ENCODE measurements around the gene EGFL6.

The EGFL6 gene

DNA sequence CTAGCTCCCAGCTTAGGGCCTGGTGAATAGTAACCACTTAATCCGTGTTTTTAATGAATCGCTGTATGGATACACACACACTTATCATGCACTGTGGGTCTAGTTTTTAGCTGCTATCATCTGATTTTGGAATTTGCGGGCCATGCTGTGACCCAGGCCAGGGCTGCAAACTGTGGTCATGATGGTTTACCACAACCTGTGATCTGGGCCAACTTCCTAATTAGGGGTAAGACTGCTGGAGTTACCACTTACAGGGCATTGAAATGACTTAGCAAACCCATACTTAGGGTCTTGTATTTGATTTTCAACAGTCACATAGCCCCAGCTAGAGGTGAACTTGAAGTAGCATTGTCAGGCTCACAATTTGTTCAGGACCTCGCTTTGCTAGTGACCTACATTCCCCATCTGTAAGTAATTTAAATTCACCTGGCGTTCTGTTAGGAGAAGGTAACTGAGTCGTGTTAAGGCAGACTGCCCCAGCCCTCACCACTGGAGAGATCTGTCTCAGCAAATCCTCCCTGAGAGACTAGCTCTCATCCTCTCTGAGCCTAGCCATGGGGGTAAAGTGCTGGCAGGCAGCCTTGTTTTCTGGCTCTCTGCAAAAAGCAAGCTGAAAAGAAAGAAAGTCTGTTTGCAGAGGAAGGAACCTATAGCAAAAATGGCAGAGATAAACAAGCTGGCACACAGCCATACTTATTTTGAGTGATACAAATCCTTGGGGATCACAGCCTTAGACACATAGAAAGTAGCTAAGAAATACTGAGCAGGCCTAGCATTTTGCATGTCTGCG lies 33.8 kb upstream of the EGFL6 start:
- H3K27ac ChIP-seq (ENCODE audit: low read depth, low read length): no peak overlapping the region
- H2AK5ac ChIP-seq (ENCODE audit: low read length): no peak overlapping the region
- H3K4ac ChIP-seq (ENCODE audit: low read depth, low read length): no peak overlapping the region
- no peaks in the 10 kb centered on the region for H3K4me1 ChIP-seq (ENCODE audit: control insufficient read depth, low read depth, low read length)
- H3K27me3 ChIP-seq (ENCODE audit: insufficient read depth, low read length, poor library complexity): no peaks in the 10 kb centered on the region
- H3K23ac ChIP-seq (ENCODE audit: low read length): no peak overlapping the region
- no CpG with 5 or more reads among the region's 7 CpGs for WGBS (ENCODE audit: extremely low coverage, insufficient coverage, low lambda C conversion rate)
- H2BK15ac ChIP-seq (replicated peaks; ENCODE audit: low read depth): no peak overlapping the region
- no peak overlapping the region for H2BK120ac ChIP-seq (ENCODE audit: low read depth, low read length)
- H2BK5ac ChIP-seq (ENCODE audit: low read length): no peak overlapping the region
- H3K9ac ChIP-seq (ENCODE audit: low read length): no peak overlapping the region
- no peak overlapping the region for H3K4me3 ChIP-seq (ENCODE audit: low read length)
- H3K18ac ChIP-seq (ENCODE audit: low read length): no peak overlapping the region
- H4K5ac ChIP-seq (ENCODE audit: low read length): no peak overlapping the region
- H3K4me2 ChIP-seq (ENCODE audit: low read length): no peak overlapping the region
- no peaks in the 10 kb centered on the region for H3K79me1 ChIP-seq (ENCODE audit: low read length)
- DNase-seq: no peak
- no peaks in the 10 kb centered on the region for H3K79me2 ChIP-seq (ENCODE audit: control insufficient read depth, insufficient read depth, low read length)
- no peak overlapping the region for H3K56ac ChIP-seq (ENCODE audit: low read length)
- no peaks in the 10 kb centered on the region for H3K36me3 ChIP-seq (ENCODE audit: control insufficient read depth, insufficient read depth, low read length)
- H4K8ac ChIP-seq (ENCODE audit: low read depth, low read length): no peak overlapping the region

DNA sequence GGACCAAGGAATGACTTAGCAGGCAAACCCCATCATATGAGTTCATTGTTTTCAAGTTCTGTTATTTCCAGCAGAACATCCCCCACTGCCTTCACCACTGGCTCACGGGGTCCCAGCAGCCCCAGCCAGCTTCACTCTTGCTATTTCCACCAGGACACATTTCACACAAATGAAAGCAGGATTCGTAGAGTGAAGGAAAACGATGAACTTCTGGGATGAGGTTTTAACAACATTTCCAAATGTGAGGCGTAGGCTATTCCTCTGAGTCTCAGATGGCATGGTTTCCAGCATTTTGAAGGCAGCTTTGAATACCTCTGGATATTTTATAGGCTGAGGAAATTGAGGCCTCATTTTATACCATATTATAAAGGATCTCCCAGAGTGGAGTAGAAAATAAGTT lies 32.9 kb upstream of the EGFL6 start:
- H3K27ac ChIP-seq (ENCODE audit: low read depth, low read length): no peak overlapping the region
- H3K18ac ChIP-seq (ENCODE audit: low read length): no peak overlapping the region
- no peak for DNase-seq
- H3K4me1 ChIP-seq (ENCODE audit: control insufficient read depth, low read depth, low read length): no peaks in the 10 kb centered on the region
- no peak overlapping the region for H3K9ac ChIP-seq (ENCODE audit: low read length)
- no peak overlapping the region for H2BK5ac ChIP-seq (ENCODE audit: low read length)
- H2AK5ac ChIP-seq (ENCODE audit: low read length): no peak overlapping the region
- no peaks in the 10 kb centered on the region for H3K36me3 ChIP-seq (ENCODE audit: control insufficient read depth, insufficient read depth, low read length)
- no peak overlapping the region for H3K23ac ChIP-seq (ENCODE audit: low read length)
- no peak overlapping the region for H3K4me3 ChIP-seq (ENCODE audit: low read length)
- H4K5ac ChIP-seq (ENCODE audit: low read length): no peak overlapping the region
- no peak overlapping the region for H2BK15ac ChIP-seq (replicated peaks; ENCODE audit: low read depth)
- no peak overlapping the region for H3K56ac ChIP-seq (ENCODE audit: low read length)
- no peaks in the 10 kb centered on the region for H3K27me3 ChIP-seq (ENCODE audit: insufficient read depth, low read length, poor library complexity)
- no peaks in the 10 kb centered on the region for H3K79me1 ChIP-seq (ENCODE audit: low read length)
- H3K79me2 ChIP-seq (ENCODE audit: control insufficient read depth, insufficient read depth, low read length): no peaks in the 10 kb centered on the region
- H3K4ac ChIP-seq (ENCODE audit: low read depth, low read length): no peak overlapping the region
- no peak overlapping the region for H4K8ac ChIP-seq (ENCODE audit: low read depth, low read length)
- no peak overlapping the region for H2BK120ac ChIP-seq (ENCODE audit: low read depth, low read length)
- WGBS (ENCODE audit: extremely low coverage, insufficient coverage, low lambda C conversion rate): no CpG with 5 or more reads among the region's 4 CpGs
- no peak overlapping the region for H3K4me2 ChIP-seq (ENCODE audit: low read length)

DNA sequence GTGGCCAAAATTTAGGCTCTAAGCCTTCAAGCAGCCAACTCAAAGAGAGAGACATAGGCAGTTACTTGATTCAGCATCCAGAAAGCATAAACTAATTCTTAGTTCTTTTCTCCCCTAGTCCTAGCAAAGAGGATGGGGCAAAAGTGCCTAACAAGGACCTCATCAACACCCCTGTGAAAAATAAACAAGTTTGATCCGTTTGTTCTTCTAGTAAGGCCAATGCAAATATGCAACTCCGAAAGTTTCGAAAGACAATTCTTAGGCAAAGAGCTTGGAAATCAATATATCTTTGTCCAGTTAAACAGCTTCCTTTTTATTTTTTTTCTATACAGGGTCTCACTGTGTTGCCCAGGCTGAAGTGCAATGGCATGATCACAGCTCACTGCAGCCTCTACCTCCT lies 31.0 kb upstream of the EGFL6 start:
- H3K9ac ChIP-seq (ENCODE audit: low read length): no peak overlapping the region
- no peak overlapping the region for H3K18ac ChIP-seq (ENCODE audit: low read length)
- H2BK120ac ChIP-seq (ENCODE audit: low read depth, low read length): no peak overlapping the region
- no peak overlapping the region for H4K8ac ChIP-seq (ENCODE audit: low read depth, low read length)
- H4K5ac ChIP-seq (ENCODE audit: low read length): no peak overlapping the region
- no CpG with 5 or more reads among the region's 3 CpGs for WGBS (ENCODE audit: extremely low coverage, insufficient coverage, low lambda C conversion rate)
- DNase-seq: no peak
- H2AK5ac ChIP-seq (ENCODE audit: low read length): no peak overlapping the region
- H3K4ac ChIP-seq (ENCODE audit: low read depth, low read length): no peak overlapping the region
- no peaks in the 10 kb centered on the region for H3K36me3 ChIP-seq (ENCODE audit: control insufficient read depth, insufficient read depth, low read length)
- H2BK5ac ChIP-seq (ENCODE audit: low read length): no peak overlapping the region
- H3K56ac ChIP-seq (ENCODE audit: low read length): no peak overlapping the region
- H3K27me3 ChIP-seq (ENCODE audit: insufficient read depth, low read length, poor library complexity): no peaks in the 10 kb centered on the region
- H3K79me1 ChIP-seq (ENCODE audit: low read length): no peaks in the 10 kb centered on the region
- no peak overlapping the region for H3K4me3 ChIP-seq (ENCODE audit: low read length)
- H3K79me2 ChIP-seq (ENCODE audit: control insufficient read depth, insufficient read depth, low read length): no peaks in the 10 kb centered on the region
- no peak overlapping the region for H2BK15ac ChIP-seq (replicated peaks; ENCODE audit: low read depth)
- H3K4me2 ChIP-seq (ENCODE audit: low read length): no peak overlapping the region
- H3K27ac ChIP-seq (ENCODE audit: low read depth, low read length): no peak overlapping the region
- H3K4me1 ChIP-seq (ENCODE audit: control insufficient read depth, low read depth, low read length): no peaks in the 10 kb centered on the region
- H3K23ac ChIP-seq (ENCODE audit: low read length): no peak overlapping the region

DNA sequence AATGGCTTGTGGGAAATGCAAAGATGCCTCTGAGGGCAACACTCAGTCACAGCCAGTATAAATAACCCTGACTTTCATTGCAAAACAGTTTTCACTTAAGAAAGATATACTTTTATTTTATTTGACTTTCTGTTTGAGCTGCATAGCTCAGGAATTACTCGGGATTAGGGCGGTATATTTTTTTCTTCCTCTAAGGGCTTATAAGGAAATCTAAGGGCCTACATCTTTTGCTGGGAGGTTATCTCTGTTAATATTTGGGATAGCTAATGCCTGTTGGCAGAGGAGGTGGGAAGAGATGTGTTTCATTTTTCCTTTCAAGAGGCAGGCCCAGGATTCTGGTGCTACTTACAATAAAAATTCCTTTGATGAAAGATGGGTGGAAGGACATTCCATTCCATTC lies 28.8 kb upstream of the EGFL6 start:
- H3K56ac ChIP-seq (ENCODE audit: low read length): no peak overlapping the region
- no peaks in the 10 kb centered on the region for H3K36me3 ChIP-seq (ENCODE audit: control insufficient read depth, insufficient read depth, low read length)
- no peak overlapping the region for H3K18ac ChIP-seq (ENCODE audit: low read length)
- no peak overlapping the region for H2BK120ac ChIP-seq (ENCODE audit: low read depth, low read length)
- no peaks in the 10 kb centered on the region for H3K79me1 ChIP-seq (ENCODE audit: low read length)
- no peak overlapping the region for H2BK5ac ChIP-seq (ENCODE audit: low read length)
- no peaks in the 10 kb centered on the region for H3K79me2 ChIP-seq (ENCODE audit: control insufficient read depth, insufficient read depth, low read length)
- no peak overlapping the region for H4K5ac ChIP-seq (ENCODE audit: low read length)
- H3K9ac ChIP-seq (ENCODE audit: low read length): no peak overlapping the region
- no peak overlapping the region for H4K8ac ChIP-seq (ENCODE audit: low read depth, low read length)
- no peak overlapping the region for H3K23ac ChIP-seq (ENCODE audit: low read length)
- no peaks in the 10 kb centered on the region for H3K27me3 ChIP-seq (ENCODE audit: insufficient read depth, low read length, poor library complexity)
- no peak overlapping the region for H3K4me2 ChIP-seq (ENCODE audit: low read length)
- H3K4ac ChIP-seq (ENCODE audit: low read depth, low read length): no peak overlapping the region
- no peak overlapping the region for H3K4me3 ChIP-seq (ENCODE audit: low read length)
- H3K27ac ChIP-seq (ENCODE audit: low read depth, low read length): no peak overlapping the region
- no peak overlapping the region for H2BK15ac ChIP-seq (replicated peaks; ENCODE audit: low read depth)
- no CpG with 5 or more reads among the region's 2 CpGs for WGBS (ENCODE audit: extremely low coverage, insufficient coverage, low lambda C conversion rate)
- no peak overlapping the region for H2AK5ac ChIP-seq (ENCODE audit: low read length)
- no peak for DNase-seq
- no peaks in the 10 kb centered on the region for H3K4me1 ChIP-seq (ENCODE audit: control insufficient read depth, low read depth, low read length)

GRCh38 chrX:13545726-13546125 lies 23.7 kb upstream of the EGFL6 start:
- Histone ChIP-seq H3K36me3 (ENCODE audit: control insufficient read depth, insufficient read depth, low read length) (no peaks in the 10 kb centered on the region), H3K23ac (ENCODE audit: low read length) (no peak overlapping the region), H3K4me1 (ENCODE audit: control insufficient read depth, low read depth, low read length) (no peaks in the 10 kb centered on the region), H3K56ac (ENCODE audit: low read length) (no peak overlapping the region), H3K9ac (ENCODE audit: low read length) (no peak overlapping the region), H3K4me3 (ENCODE audit: low read length) (no peak overlapping the region), H3K79me2 (ENCODE audit: control insufficient read depth, insufficient read depth, low read length) (no peaks in the 10 kb centered on the region), H3K18ac (ENCODE audit: low read length) (no peak overlapping the region), H2BK120ac (ENCODE audit: low read depth, low read length) (no peak overlapping the region), H4K5ac (ENCODE audit: low read length) (no peak overlapping the region), H2BK15ac (replicated peaks; ENCODE audit: low read depth) (no peak overlapping the region), H4K8ac (ENCODE audit: low read depth, low read length) (no peak overlapping the region), H3K27me3 (ENCODE audit: insufficient read depth, low read length, poor library complexity) (no peaks in the 10 kb centered on the region), H3K27ac (ENCODE audit: low read depth, low read length) (no peak overlapping the region), H3K79me1 (ENCODE audit: low read length) (no peaks in the 10 kb centered on the region), H3K4ac (ENCODE audit: low read depth, low read length) (no peak overlapping the region), H3K4me2 (ENCODE audit: low read length) (no peak overlapping the region), H2AK5ac (ENCODE audit: low read length) (no peak overlapping the region), H2BK5ac (ENCODE audit: low read length) (no peak overlapping the region)
- no CpG with 5 or more reads among the region's 2 CpGs for WGBS (ENCODE audit: extremely low coverage, insufficient coverage, low lambda C conversion rate)
- DNase-seq: no peak

DNA sequence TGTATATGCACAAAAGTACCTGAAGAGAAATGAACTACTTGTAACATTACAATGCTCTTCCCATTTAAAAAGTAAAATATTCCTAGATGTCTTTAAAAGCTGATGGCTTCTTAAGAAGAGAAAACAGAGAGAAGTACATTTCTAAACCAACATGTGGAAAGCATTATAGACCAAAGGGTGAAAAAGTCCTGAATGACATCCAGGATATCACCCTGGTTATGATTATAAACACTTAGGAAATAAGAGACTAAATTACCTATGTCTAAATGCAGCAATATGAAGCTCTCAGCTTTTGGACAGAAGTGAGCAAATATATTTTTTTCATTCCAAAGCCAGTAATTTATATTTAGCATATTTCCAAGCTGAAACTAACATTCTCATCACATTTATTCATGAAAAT lies 21.7 kb upstream of the EGFL6 start:
- Histone ChIP-seq H3K9ac (ENCODE audit: low read length) (no peak overlapping the region), H3K79me1 (ENCODE audit: low read length) (no peaks in the 10 kb centered on the region), H3K27ac (ENCODE audit: low read depth, low read length) (no peak overlapping the region), H4K8ac (ENCODE audit: low read depth, low read length) (no peak overlapping the region), H2BK120ac (ENCODE audit: low read depth, low read length) (no peak overlapping the region), H3K23ac (ENCODE audit: low read length) (no peak overlapping the region), H3K4ac (ENCODE audit: low read depth, low read length) (no peak overlapping the region), H2BK15ac (replicated peaks; ENCODE audit: low read depth) (no peak overlapping the region), H2BK5ac (ENCODE audit: low read length) (no peak overlapping the region), H3K27me3 (ENCODE audit: insufficient read depth, low read length, poor library complexity) (no peaks in the 10 kb centered on the region), H3K4me2 (ENCODE audit: low read length) (no peak overlapping the region), H3K79me2 (ENCODE audit: control insufficient read depth, insufficient read depth, low read length) (no peaks in the 10 kb centered on the region), H3K4me1 (ENCODE audit: control insufficient read depth, low read depth, low read length) (no peaks in the 10 kb centered on the region), H3K36me3 (ENCODE audit: control insufficient read depth, insufficient read depth, low read length) (no peaks in the 10 kb centered on the region), H4K5ac (ENCODE audit: low read length) (no peak overlapping the region), H2AK5ac (ENCODE audit: low read length) (no peak overlapping the region), H3K4me3 (ENCODE audit: low read length) (no peak overlapping the region), H3K18ac (ENCODE audit: low read length) (no peak overlapping the region), H3K56ac (ENCODE audit: low read length) (no peak overlapping the region)
- DNase-seq: no peak

Measured in mesendoderm (in vitro differentiated cells).